ENCODE results near the gene SLC35F5. TPM values are rescaled to one million over a fixed set of nuclear protein-coding genes. Genes with fewer than 3 reads are reported as not detected.

Gene SLC35F5
- total RNA-seq, 6 experiments from 2014 or later: 33.2 to 50.0 (median 40.6) TPM

GRCh38 chr2:113768770-113769169, 12.3 kb upstream of the SLC35F5 start:
- Histone ChIP-seq H3K36me3 (no peaks in the 10 kb centered on the region), H3K4me1 (no peaks in the 10 kb centered on the region), H3K27ac (no peak overlapping the region), H3K9me3 (no peaks in the 10 kb centered on the region), H3K4me3 (no peak overlapping the region), H3K27me3 (no peaks in the 10 kb centered on the region)
- intact Hi-C loops (cut with DNase I): no loop called here
- TF ChIP-seq CTCF (IDR thresholded peaks at IDR 0.05): no peak
- no peak for TF ChIP-seq POLR2A (IDR thresholded peaks at IDR 0.05)
- ATAC-seq: no peak
- 88% methylated on average over 1 of the region's 1 CpG for WGBS (ENCODE audit: insufficient coverage, low coverage, low lambda C conversion rate, missing lambda C conversion rate)
- no peak for DNase-seq

- WGBS (ENCODE audit: insufficient coverage, low coverage, low lambda C conversion rate, missing lambda C conversion rate): 91% methylated on average over 4 of the region's 4 CpGs
- Histone ChIP-seq H3K9me3 (no peaks in the 10 kb centered on the region), H3K27ac (no peak overlapping the region), H3K27me3 (no peaks in the 10 kb centered on the region), H3K4me3 (no peak overlapping the region), H3K36me3 (no peaks in the 10 kb centered on the region), H3K4me1 (no peaks in the 10 kb centered on the region)
- intact Hi-C loops (cut with DNase I): no loop called here
- DNase-seq (no peak), ATAC-seq (no peak)
- TF ChIP-seq POLR2A (IDR thresholded peaks at IDR 0.05): no peak
- TF ChIP-seq CTCF (IDR thresholded peaks at IDR 0.05): no peak
These were observed 11.5 kb upstream of the SLC35F5 start for GRCh38 chr2:113767811-113768460.

GRCh38 chr2:113765276-113765675, 8.8 kb upstream of the SLC35F5 start:
- Histone ChIP-seq H3K4me1 (no peaks in the 10 kb centered on the region), H3K36me3 (no peaks in the 10 kb centered on the region), H3K9me3 (no peaks in the 10 kb centered on the region), H3K27ac (no peak overlapping the region), H3K27me3 (no peaks in the 10 kb centered on the region), H3K4me3 (no peak overlapping the region)
- 71% methylated on average over 4 of the region's 4 CpGs for WGBS (ENCODE audit: insufficient coverage, low coverage, low lambda C conversion rate, missing lambda C conversion rate)
- intact Hi-C loops (cut with DNase I): no loop called here
- DNase-seq (no peak), ATAC-seq (no peak)
- no peak for TF ChIP-seq CTCF (IDR thresholded peaks at IDR 0.05)
- TF ChIP-seq POLR2A (IDR thresholded peaks at IDR 0.05): no peak

GRCh38 chr2:113762377-113763118, 6.1 kb upstream of the SLC35F5 start:
- DNase-seq (no peak), ATAC-seq (no peak)
- intact Hi-C loops (cut with DNase I): no loop called here
- Histone ChIP-seq H3K4me3 (no peak overlapping the region), H3K27me3 (no peaks in the 10 kb centered on the region), H3K4me1 (peaks cover 0 to under 1% (median under 1%) of the 10 kb centered on the region in 4 donors), H3K27ac (no peak overlapping the region), H3K36me3 (no peaks in the 10 kb centered on the region), H3K9me3 (no peaks in the 10 kb centered on the region)
- 74% methylated on average over 3 of the region's 3 CpGs for WGBS (ENCODE audit: insufficient coverage, low coverage, low lambda C conversion rate, missing lambda C conversion rate)
- TF ChIP-seq CTCF (IDR thresholded peaks at IDR 0.05): no peak
- no peak for TF ChIP-seq POLR2A (IDR thresholded peaks at IDR 0.05)

All from right lobe of liver (tissue), 6 donors.